WTC11 (cell line): ENCODE results near the gene UGGT2. TPM values are rescaled to one million over a fixed set of nuclear protein-coding genes. Genes with fewer than 3 reads are reported as not detected.

Experiments used
- ATAC-seq: fragments of 200-7000 bp; cut with Tn5 transposase; 2 replicates; pipeline ENCODE4 v1.10.0; 2021; ENCODE audit warnings: mild to moderate bottlenecking, moderate library complexity
- CTCF ChIA-PET: fragments of 300-600 bp; sonication (Branson Sonifier 250); formaldehyde crosslinking; loops from one replicate; lab custom pipeline; 2021; ENCODE audit warnings: antibody characterized with exemption; lab: Charles Lee
- POLR2A ChIA-PET: fragments of 350-600 bp; sonication (Branson Sonifier 250); formaldehyde crosslinking; loops from one replicate; lab custom pipeline; 2021; ENCODE audit warnings: antibody characterized with exemption; lab: Charles Lee
- DNase-seq: peaks from one replicate; pipeline ENCODE4 v3.0.0; 2021; ENCODE audit warnings: low spot score
- H3K27ac Mint-ChIP-seq: 2 replicates; pipeline ENCODE4 v1.8.0; 2021; ENCODE audit warnings: mixed read lengths
- H3K27me3 Mint-ChIP-seq: 2 replicates; pipeline ENCODE4 v1.8.0; 2021; ENCODE audit warnings: low read depth, mild to moderate bottlenecking, moderate library complexity, mixed read lengths
- H3K36me3 Mint-ChIP-seq: 2 replicates; pipeline ENCODE4 v1.8.0; 2021; ENCODE audit warnings: mixed read lengths
- H3K4me1 Mint-ChIP-seq: 2 replicates; pipeline ENCODE4 v1.8.0; 2022; ENCODE audit warnings: mixed read lengths
- H3K4me3 Mint-ChIP-seq: 2 replicates; pipeline ENCODE4 v1.8.0; 2021; ENCODE audit warnings: mild to moderate bottlenecking, moderate library complexity, mixed read lengths
- H3K9me3 Mint-ChIP-seq: 2 replicates; pipeline ENCODE4 v1.8.0; 2021; ENCODE audit warnings: mixed read lengths
- ATF1 ChIP-seq: sonication (generic); formaldehyde crosslinking; IDR thresholded peaks from 2 replicates; pipeline ENCODE4 v1.8.1; 2023; ENCODE audit warnings: mild to moderate bottlenecking, moderate library complexity, missing genetic modification reagents
- JUN ChIP-seq: sonication (generic); formaldehyde crosslinking; IDR thresholded peaks from 2 replicates; pipeline ENCODE4 v1.8.0; 2023; ENCODE audit warnings: mild to moderate bottlenecking, missing genetic modification reagents
- NFE2L1 ChIP-seq: sonication (generic); formaldehyde crosslinking; IDR thresholded peaks from 2 replicates; pipeline ENCODE4 v1.8.1; 2023; ENCODE audit warnings: missing genetic modification reagents
- NR1H2 ChIP-seq: sonication (generic); formaldehyde crosslinking; IDR thresholded peaks from 2 replicates; pipeline ENCODE4 v1.9.0; 2021; ENCODE audit warnings: mild to moderate bottlenecking, moderate library complexity, missing genetic modification reagents
- ZNF121 ChIP-seq: sonication (generic); formaldehyde crosslinking; IDR thresholded peaks from 2 replicates; pipeline ENCODE4 v1.8.0; 2023; ENCODE audit warnings: missing genetic modification reagents
- ZNF232 ChIP-seq: sonication (generic); formaldehyde crosslinking; IDR thresholded peaks from 2 replicates; pipeline ENCODE4 v1.8.0; 2022; ENCODE audit warnings: mild to moderate bottlenecking, missing genetic modification reagents
- ZNF416 ChIP-seq: fragments of 250-450 bp; sonication (Bioruptor Pico); IDR thresholded peaks from 2 replicates; pipeline ENCODE4 v1.9.0; 2021; ENCODE audit warnings: mild to moderate bottlenecking, inconsistent platforms
- total RNA-seq: library from RNA; stranded (reverse); gene quantifications from 3 replicates; pipeline ENCODE4 v1.2.3, GENCODE V29; 2021
- TF ChIP-seq, protein P1 (sequence below): fragments of 250-450 bp; sonication (Bioruptor Pico); IDR thresholded peaks from 2 replicates; pipeline ENCODE4 v1.8.0; 2021; ENCODE audit warnings: mild to moderate bottlenecking
- TF ChIP-seq, protein P2 (sequence below): sonication (generic); formaldehyde crosslinking; IDR thresholded peaks from 2 replicates; pipeline ENCODE4 v1.8.1; 2023; ENCODE audit warnings: mild to moderate bottlenecking, moderate library complexity, missing genetic modification reagents
- TF ChIP-seq, protein P3 (sequence below): fragments of 250-450 bp; sonication (Bioruptor Pico); IDR thresholded peaks from 2 replicates; pipeline ENCODE4 v1.9.0; 2021; ENCODE audit warnings: mild to moderate bottlenecking
- TF ChIP-seq, protein P4 (sequence below): sonication (generic); formaldehyde crosslinking; IDR thresholded peaks from 2 replicates; pipeline ENCODE4 v1.8.0; 2022; ENCODE audit warnings: mild to moderate bottlenecking, missing genetic modification reagents
- TF ChIP-seq, protein P5 (sequence below): sonication (generic); formaldehyde crosslinking; IDR thresholded peaks from 2 replicates; pipeline ENCODE4 v1.8.1; 2022; ENCODE audit warnings: low read depth, missing genetic modification reagents, borderline replicate concordance
- TF ChIP-seq, protein P6 (sequence below): sonication (generic); formaldehyde crosslinking; IDR thresholded peaks from 2 replicates; pipeline ENCODE4 v1.8.1; 2022; ENCODE audit warnings: low read depth, mild to moderate bottlenecking, moderate library complexity, missing genetic modification reagents, borderline replicate concordance
- TF ChIP-seq, protein P7 (sequence below): sonication (generic); formaldehyde crosslinking; IDR thresholded peaks from 2 replicates; pipeline ENCODE4 v1.8.1; 2023; ENCODE audit warnings: mild to moderate bottlenecking, missing genetic modification reagents
- TF ChIP-seq, protein P8 (sequence below): fragments of 250-450 bp; sonication (Bioruptor Pico); IDR thresholded peaks from 2 replicates; pipeline ENCODE4 v1.9.0; 2021; ENCODE audit warnings: mild to moderate bottlenecking

The UGGT2 gene
- total RNA-seq, 1 experiment from 2014 or later = 31.1 TPM

DNA sequence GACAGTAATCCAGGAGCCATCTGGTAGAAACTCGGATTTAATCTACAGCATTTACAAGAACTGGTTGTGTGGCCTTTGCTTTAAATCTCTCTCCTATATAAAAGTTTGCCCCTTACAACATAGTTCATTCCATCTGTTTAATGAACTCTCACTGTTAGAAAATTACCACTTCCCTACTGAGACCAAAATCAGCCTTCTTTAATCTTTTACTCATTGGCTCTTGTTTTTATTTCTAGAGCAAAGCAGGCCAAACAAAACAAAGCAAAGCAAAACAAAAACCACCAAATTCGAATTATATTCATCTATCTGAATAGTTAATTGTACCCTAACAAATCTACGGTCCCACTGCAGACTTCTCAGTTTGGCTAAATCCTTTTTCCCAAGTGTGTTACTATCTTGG is 127.0 kb downstream of the UGGT2 start (continued):
- TF ChIP-seq, protein P1, sequence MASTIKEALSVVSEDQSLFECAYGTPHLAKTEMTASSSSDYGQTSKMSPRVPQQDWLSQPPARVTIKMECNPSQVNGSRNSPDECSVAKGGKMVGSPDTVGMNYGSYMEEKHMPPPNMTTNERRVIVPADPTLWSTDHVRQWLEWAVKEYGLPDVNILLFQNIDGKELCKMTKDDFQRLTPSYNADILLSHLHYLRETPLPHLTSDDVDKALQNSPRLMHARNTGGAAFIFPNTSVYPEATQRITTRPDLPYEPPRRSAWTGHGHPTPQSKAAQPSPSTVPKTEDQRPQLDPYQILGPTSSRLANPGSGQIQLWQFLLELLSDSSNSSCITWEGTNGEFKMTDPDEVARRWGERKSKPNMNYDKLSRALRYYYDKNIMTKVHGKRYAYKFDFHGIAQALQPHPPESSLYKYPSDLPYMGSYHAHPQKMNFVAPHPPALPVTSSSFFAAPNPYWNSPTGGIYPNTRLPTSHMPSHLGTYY (CRISPR knock-in tag) = no peak
- TF ChIP-seq ZNF416 (no peak), NFE2L1 (CRISPR knock-in tag) (no peak), ZNF121 (CRISPR knock-in tag) (no peak), ZNF232 (CRISPR knock-in tag) (no peak)
- TF ChIP-seq, protein P2, sequence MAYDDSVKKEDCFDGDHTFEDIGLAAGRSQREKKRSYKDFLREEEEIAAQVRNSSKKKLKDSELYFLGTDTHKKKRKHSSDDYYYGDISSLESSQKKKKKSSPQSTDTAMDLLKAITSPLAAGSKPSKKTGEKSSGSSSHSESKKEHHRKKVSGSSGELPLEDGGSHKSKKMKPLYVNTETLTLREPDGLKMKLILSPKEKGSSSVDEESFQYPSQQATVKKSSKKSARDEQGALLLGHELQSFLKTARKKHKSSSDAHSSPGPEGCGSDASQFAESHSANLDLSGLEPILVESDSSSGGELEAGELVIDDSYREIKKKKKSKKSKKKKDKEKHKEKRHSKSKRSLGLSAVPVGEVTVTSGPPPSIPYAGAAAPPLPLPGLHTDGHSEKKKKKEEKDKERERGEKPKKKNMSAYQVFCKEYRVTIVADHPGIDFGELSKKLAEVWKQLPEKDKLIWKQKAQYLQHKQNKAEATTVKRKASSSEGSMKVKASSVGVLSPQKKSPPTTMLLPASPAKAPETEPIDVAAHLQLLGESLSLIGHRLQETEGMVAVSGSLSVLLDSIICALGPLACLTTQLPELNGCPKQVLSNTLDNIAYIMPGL (CRISPR knock-in tag) = no peak
- TF ChIP-seq, all 79 proteins: peak for 0

DNA sequence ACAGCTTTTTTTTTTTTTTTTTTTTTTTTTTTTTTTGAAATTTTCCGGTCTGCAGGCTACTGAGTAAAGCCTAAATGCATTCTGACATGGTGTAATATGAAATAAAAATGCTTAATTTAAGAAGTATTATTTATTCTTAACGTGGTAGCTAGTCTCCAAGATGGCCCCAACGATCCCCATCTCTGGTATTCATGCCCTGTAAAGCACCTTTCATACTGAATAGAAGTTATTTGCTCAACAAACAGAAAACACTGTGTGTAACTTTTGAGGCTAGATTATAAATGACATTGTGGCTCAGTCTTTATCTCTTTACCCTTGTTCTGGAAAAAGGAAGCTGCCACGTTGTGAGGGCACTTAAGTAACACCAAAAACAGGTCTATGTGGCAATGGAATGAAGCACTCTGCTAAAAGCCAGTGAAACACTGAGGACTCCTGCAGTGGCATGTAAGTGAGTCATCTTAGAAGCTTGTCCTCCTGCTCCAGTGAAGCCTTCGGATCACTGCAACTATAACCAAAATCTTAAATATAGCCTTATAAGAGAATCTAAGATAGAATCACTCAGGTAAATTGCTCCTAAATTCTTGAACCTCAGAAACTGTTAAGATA is 128.7 kb downstream of the UGGT2 start:
- ATAC-seq (peak; percentile 65), DNase-seq (no peak)
- Mint-ChIP-seq H3K36me3 (peaks cover 26% of the 10 kb centered on the region), H3K9me3 (peaks cover 12% of the 10 kb centered on the region), H3K4me1 (no peaks in the 10 kb centered on the region), H3K27ac (no peak overlapping the region), H3K4me3 (no peak overlapping the region), H3K27me3 (no peaks in the 10 kb centered on the region; the same call in 1 of the 2 replicates)
- CTCF ChIA-PET = interaction anchor here (0.6 kb wide), 1 partner anchor 1187 kb away, joined by 4 read pairs; no protein-coding TSS in a partner anchor
- POLR2A ChIA-PET = no interaction called here
- no peak for TF ChIP-seq JUN (CRISPR knock-in tag)
- TF ChIP-seq, protein P3, sequence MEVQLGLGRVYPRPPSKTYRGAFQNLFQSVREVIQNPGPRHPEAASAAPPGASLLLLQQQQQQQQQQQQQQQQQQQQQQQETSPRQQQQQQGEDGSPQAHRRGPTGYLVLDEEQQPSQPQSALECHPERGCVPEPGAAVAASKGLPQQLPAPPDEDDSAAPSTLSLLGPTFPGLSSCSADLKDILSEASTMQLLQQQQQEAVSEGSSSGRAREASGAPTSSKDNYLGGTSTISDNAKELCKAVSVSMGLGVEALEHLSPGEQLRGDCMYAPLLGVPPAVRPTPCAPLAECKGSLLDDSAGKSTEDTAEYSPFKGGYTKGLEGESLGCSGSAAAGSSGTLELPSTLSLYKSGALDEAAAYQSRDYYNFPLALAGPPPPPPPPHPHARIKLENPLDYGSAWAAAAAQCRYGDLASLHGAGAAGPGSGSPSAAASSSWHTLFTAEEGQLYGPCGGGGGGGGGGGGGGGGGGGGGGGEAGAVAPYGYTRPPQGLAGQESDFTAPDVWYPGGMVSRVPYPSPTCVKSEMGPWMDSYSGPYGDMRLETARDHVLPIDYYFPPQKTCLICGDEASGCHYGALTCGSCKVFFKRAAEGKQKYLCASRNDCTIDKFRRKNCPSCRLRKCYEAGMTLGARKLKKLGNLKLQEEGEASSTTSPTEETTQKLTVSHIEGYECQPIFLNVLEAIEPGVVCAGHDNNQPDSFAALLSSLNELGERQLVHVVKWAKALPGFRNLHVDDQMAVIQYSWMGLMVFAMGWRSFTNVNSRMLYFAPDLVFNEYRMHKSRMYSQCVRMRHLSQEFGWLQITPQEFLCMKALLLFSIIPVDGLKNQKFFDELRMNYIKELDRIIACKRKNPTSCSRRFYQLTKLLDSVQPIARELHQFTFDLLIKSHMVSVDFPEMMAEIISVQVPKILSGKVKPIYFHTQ (CRISPR knock-in tag) = no peak
- TF ChIP-seq, protein P4, sequence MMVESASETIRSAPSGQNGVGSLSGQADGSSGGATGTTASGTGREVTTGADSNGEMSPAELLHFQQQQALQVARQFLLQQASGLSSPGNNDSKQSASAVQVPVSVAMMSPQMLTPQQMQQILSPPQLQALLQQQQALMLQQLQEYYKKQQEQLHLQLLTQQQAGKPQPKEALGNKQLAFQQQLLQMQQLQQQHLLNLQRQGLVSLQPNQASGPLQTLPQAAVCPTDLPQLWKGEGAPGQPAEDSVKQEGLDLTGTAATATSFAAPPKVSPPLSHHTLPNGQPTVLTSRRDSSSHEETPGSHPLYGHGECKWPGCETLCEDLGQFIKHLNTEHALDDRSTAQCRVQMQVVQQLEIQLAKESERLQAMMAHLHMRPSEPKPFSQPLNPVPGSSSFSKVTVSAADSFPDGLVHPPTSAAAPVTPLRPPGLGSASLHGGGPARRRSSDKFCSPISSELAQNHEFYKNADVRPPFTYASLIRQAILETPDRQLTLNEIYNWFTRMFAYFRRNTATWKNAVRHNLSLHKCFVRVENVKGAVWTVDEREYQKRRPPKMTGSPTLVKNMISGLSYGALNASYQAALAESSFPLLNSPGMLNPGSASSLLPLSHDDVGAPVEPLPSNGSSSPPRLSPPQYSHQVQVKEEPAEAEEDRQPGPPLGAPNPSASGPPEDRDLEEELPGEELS = no peak

DNA sequence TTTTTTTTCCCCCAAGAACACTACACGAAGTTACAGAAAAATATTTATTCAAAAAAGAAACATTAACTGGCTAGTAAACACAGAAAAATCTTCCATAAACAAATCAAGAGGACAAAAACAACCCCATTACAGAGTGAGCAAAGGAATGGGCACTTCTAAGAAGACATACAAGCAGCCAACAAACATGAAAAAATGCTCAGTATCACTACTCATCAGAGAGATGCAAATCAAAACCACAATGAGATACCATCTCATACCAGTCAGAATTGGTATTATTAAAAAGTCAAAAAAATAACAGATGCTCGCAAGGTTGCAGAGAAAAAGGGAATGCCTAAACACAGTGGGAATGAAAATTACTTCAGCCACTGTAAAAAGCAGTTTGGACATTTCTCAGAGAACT is 131.7 kb downstream of the UGGT2 start:
- no peak overlapping the region for H3K27ac Mint-ChIP-seq
- peaks cover 5% of the 10 kb centered on the region; the same call in 1 of the 2 replicates for H3K4me1 Mint-ChIP-seq
- TF ChIP-seq, protein P5, sequence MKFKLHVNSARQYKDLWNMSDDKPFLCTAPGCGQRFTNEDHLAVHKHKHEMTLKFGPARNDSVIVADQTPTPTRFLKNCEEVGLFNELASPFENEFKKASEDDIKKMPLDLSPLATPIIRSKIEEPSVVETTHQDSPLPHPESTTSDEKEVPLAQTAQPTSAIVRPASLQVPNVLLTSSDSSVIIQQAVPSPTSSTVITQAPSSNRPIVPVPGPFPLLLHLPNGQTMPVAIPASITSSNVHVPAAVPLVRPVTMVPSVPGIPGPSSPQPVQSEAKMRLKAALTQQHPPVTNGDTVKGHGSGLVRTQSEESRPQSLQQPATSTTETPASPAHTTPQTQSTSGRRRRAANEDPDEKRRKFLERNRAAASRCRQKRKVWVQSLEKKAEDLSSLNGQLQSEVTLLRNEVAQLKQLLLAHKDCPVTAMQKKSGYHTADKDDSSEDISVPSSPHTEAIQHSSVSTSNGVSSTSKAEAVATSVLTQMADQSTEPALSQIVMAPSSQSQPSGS (CRISPR knock-in tag) = no peak
- TF ChIP-seq ATF1 (CRISPR knock-in tag) (no peak), NR1H2 (CRISPR knock-in tag) (no peak)
- TF ChIP-seq, protein P6, sequence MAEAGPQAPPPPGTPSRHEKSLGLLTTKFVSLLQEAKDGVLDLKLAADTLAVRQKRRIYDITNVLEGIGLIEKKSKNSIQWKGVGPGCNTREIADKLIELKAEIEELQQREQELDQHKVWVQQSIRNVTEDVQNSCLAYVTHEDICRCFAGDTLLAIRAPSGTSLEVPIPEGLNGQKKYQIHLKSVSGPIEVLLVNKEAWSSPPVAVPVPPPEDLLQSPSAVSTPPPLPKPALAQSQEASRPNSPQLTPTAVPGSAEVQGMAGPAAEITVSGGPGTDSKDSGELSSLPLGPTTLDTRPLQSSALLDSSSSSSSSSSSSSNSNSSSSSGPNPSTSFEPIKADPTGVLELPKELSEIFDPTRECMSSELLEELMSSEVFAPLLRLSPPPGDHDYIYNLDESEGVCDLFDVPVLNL (CRISPR knock-in tag) = no peak
- TF ChIP-seq, protein P7, sequence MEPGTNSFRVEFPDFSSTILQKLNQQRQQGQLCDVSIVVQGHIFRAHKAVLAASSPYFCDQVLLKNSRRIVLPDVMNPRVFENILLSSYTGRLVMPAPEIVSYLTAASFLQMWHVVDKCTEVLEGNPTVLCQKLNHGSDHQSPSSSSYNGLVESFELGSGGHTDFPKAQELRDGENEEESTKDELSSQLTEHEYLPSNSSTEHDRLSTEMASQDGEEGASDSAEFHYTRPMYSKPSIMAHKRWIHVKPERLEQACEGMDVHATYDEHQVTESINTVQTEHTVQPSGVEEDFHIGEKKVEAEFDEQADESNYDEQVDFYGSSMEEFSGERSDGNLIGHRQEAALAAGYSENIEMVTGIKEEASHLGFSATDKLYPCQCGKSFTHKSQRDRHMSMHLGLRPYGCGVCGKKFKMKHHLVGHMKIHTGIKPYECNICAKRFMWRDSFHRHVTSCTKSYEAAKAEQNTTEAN = no peak
- TF ChIP-seq, protein P8, sequence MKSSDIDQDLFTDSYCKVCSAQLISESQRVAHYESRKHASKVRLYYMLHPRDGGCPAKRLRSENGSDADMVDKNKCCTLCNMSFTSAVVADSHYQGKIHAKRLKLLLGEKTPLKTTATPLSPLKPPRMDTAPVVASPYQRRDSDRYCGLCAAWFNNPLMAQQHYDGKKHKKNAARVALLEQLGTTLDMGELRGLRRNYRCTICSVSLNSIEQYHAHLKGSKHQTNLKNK = no peak
- TF ChIP-seq, protein P2 (CRISPR knock-in tag) = no peak
- no peak for DNase-seq
- peaks cover 26% of the 10 kb centered on the region for H3K36me3 Mint-ChIP-seq
- H3K9me3 Mint-ChIP-seq = peaks cover 18% of the 10 kb centered on the region
- ATAC-seq = no peak
- H3K4me3 Mint-ChIP-seq = no peak overlapping the region
- POLR2A ChIA-PET = no interaction called here
- CTCF ChIA-PET = no interaction called here
- no peaks in the 10 kb centered on the region for H3K27me3 Mint-ChIP-seq
